K562 (cell line): ENCODE measurements around the gene NOL4L. TPM values are rescaled to one million over a fixed set of nuclear protein-coding genes. Genes with fewer than 3 reads are reported as not detected.

ENCODE experiments used
- ARHGAP35 ChIP-seq: fragments of 450-650 bp; IDR thresholded peaks from 2 replicates; pipeline ENCODE4 v1.6.1; 2018; ENCODE audit not compliant: partially characterized antibody
- FOSL1 ChIP-seq: fragments of 200-800 bp; sonication (Bioruptor generic); conservative IDR thresholded peaks from 2 replicates; pipeline ENCODE4 v1.6.1; 2016; ENCODE audit warnings: missing genetic modification characterization, missing compliant biosample characterization
- KDM4B ChIP-seq, 2 experiments: fragments of 450-650 bp in 1 of 2; sonication (generic) in 1 of 2; IDR thresholded peaks; 2 replicates each; pipeline ENCODE4 v1.6.1; 2016 to 2017; ENCODE audit warnings: borderline replicate concordance in 2 of 2, antibody characterized with exemption in 1 of 2, low read depth in 1 of 2, mild to moderate bottlenecking in 1 of 2
- MCM3 ChIP-seq: fragments of 450-650 bp; IDR thresholded peaks from 2 replicates; pipeline ENCODE4 v1.6.1; 2016
- NEUROD1 ChIP-seq: fragments of 150-350 bp; IDR thresholded peaks from 2 replicates; pipeline ENCODE4 v1.6.1; 2014; ENCODE audit warnings: borderline replicate concordance, low read length, low read depth; ENCODE audit not compliant: partially characterized antibody
- NFIX ChIP-seq: fragments of 250-450 bp; sonication (Bioruptor Pico); IDR thresholded peaks from 2 replicates; pipeline ENCODE4 v1.4.0; 2020; ENCODE audit warnings: low read depth, mild to moderate bottlenecking, moderate library complexity
- NR2C2 ChIP-seq, 2 experiments: fragments of 200-800 bp in 1 of 2; sonication (Bioruptor generic) in 1 of 2; sonication (generic) in 1 of 2; formaldehyde crosslinking in 1 of 2; IDR thresholded peaks; 2 replicates each; pipeline versions ENCODE4 v1.6.1 to v1.8.0; 2016 to 2022; ENCODE audit warnings: mild to moderate bottlenecking in 1 of 2, missing compliant biosample characterization in 1 of 2, missing genetic modification characterization in 1 of 2, missing genetic modification reagents in 1 of 2
- POLR2G ChIP-seq: fragments of 200-400 bp; formaldehyde crosslinking; IDR thresholded peaks from 2 replicates; pipeline ENCODE4 v1.6.1; 2017; ENCODE audit warnings: low read depth, mild to moderate bottlenecking, antibody characterized with exemption, low read length, moderate library complexity
- RNF2 ChIP-seq: sonication (generic); IDR thresholded peaks from 2 replicates; pipeline ENCODE4 v1.6.1; 2016
- SAP30 ChIP-seq: fragments of 200-600 bp; sonication (generic); IDR thresholded peaks from 2 replicates; pipeline ENCODE4 v1.6.1; 2012; ENCODE audit warnings: borderline replicate concordance, low read depth, mild to moderate bottlenecking, moderate library complexity, low read length, control low read depth, inconsistent platforms; ENCODE audit not compliant: insufficient read depth, poor library complexity, severe bottlenecking
- SMARCA4 ChIP-seq: fragments of 450-650 bp; IDR thresholded peaks from 2 replicates; pipeline ENCODE4 v1.6.1; 2016
- SNRNP70 ChIP-seq: fragments of 200-400 bp; formaldehyde crosslinking; optimal IDR thresholded peaks from 2 replicates; pipeline ENCODE3; 2017; ENCODE audit warnings: low read depth, low read length
- STAT5A ChIP-seq: IDR thresholded peaks from 2 replicates; pipeline ENCODE4 v1.6.1; 2012; ENCODE audit warnings: low read length, inconsistent platforms, borderline replicate concordance
- TEAD1 ChIP-seq, 2 experiments: fragments of 450-650 bp in 1 of 2; sonication (generic) in 1 of 2; formaldehyde crosslinking; IDR thresholded peaks; 2 replicates each; pipeline versions ENCODE4 v1.4.0 to v1.8.0; 2020 to 2022; ENCODE audit warnings: mild to moderate bottlenecking in 2 of 2, missing genetic modification reagents in 1 of 2
- ZBTB7A ChIP-seq: IDR thresholded peaks from 2 replicates; pipeline ENCODE4 v1.6.1; 2011; ENCODE audit warnings: low read depth, mild to moderate bottlenecking, low read length, moderate library complexity, borderline replicate concordance; ENCODE audit not compliant: control insufficient read depth
- ZC3H4 ChIP-seq: sonication (generic); formaldehyde crosslinking; IDR thresholded peaks from 2 replicates; pipeline ENCODE4 v1.9.0; 2021; ENCODE audit warnings: missing genetic modification reagents, borderline replicate concordance
- ZFX ChIP-seq: sonication (generic); formaldehyde crosslinking; IDR thresholded peaks from 2 replicates; pipeline ENCODE4 v1.8.0; 2022; ENCODE audit warnings: mild to moderate bottlenecking, missing genetic modification reagents, moderate library complexity
- ZSCAN32 ChIP-seq: fragments of 450-650 bp; formaldehyde crosslinking; IDR thresholded peaks from 2 replicates; pipeline ENCODE4 v1.4.0; 2020; ENCODE audit warnings: mild to moderate bottlenecking, moderate library complexity
- polyA plus RNA-seq, 8 experiments: library from polyadenylated mRNA; depleted of rRNA in 4 of 8; stranded (reverse) in 5 of 8; unstranded in 3 of 8; fragments of >200 nt; fragmentation: Nextera tagmentation in 2 of 8; fragmentation: Illumina TruSeq in 1 of 8; extraction: Ambion mirVana in 2 of 8; extraction: Trizol in 1 of 8; gene quantifications; 2 replicates each; pipeline versions ENCODE4 v1.2.1 to v1.2.3, GENCODE V29; 2011 to 2014; ENCODE audit warnings: inconsistent platforms in 1 of 8, missing spikeins in 1 of 8
- total RNA-seq, 7 experiments: library from RNA; depleted of rRNA in 6 of 7; stranded (reverse); fragments of >200 nt in 6 of 7; fragmentation: Illumina TruSeq in 2 of 7; extraction: Trizol in 2 of 7; gene quantifications; 2 replicates each; pipeline versions ENCODE4 v1.2.1 to v1.2.3, GENCODE V29; 2011 to 2021; ENCODE audit warnings: low replicate concordance in 1 of 7
- TF ChIP-seq, protein P1 (sequence below): fragments of 250-450 bp; sonication (Bioruptor Pico); IDR thresholded peaks from 2 replicates; pipeline ENCODE4 v1.4.0; 2020; ENCODE audit warnings: mild to moderate bottlenecking, moderate library complexity
- TF ChIP-seq, protein P2 (sequence below): sonication (generic); formaldehyde crosslinking; IDR thresholded peaks from 2 replicates; pipeline ENCODE4 v1.8.0; 2022; ENCODE audit warnings: mild to moderate bottlenecking, missing genetic modification reagents

The NOL4L gene
- total and polyA plus RNA-seq, 9 of the 15 experiments (the other 6 are each of a cell fraction or from before 2014, with no cell fraction given), result 5.1 to 36.2 (median 13.6) TPM

- TF ChIP-seq, protein P1, sequence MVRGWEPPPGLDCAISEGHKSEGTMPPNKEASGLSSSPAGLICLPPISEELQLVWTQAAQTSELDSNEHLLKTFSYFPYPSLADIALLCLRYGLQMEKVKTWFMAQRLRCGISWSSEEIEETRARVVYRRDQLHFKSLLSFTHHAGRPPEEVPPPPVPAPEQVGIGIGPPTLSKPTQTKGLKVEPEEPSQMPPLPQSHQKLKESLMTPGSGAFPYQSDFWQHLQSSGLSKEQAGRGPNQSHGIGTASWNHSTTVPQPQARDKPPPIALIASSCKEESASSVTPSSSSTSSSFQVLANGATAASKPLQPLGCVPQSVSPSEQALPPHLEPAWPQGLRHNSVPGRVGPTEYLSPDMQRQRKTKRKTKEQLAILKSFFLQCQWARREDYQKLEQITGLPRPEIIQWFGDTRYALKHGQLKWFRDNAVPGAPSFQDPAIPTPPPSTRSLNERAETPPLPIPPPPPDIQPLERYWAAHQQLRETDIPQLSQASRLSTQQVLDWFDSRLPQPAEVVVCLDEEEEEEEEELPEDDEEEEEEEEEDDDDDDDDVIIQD (CRISPR knock-in tag), result 0 out of 2 replicates have a peak, but pooled peaks have one; percentile 2
- TF ChIP-seq SAP30, result peak; percentile 19
- no peak for TF ChIP-seq NEUROD1
- TF ChIP-seq ZFX (CRISPR knock-in tag), result peak; percentile 72
- TF ChIP-seq ZC3H4 (CRISPR knock-in tag), result peak; percentile 86; the same call in 1 of the 2 replicates
- TF ChIP-seq SNRNP70, result peak; percentile 61
- 0 out of 4 replicates have a peak, but pooled peaks of 1 of the 2 experiments have one; percentile 32 for TF ChIP-seq KDM4B (IDR thresholded peaks at IDR 0.05; ENCODE audit: borderline replicate concordance in 2 of 2, low read depth in 1 of 2)
- TF ChIP-seq POLR2G, result peak; percentile 81
- TF ChIP-seq NFIX (CRISPR knock-in tag), result no peak
- peak; percentile 61; the same call in 1 of the 2 replicates for TF ChIP-seq ZBTB7A
- TF ChIP-seq RNF2, result peak; percentile 51; the same call in 1 of the 2 replicates
- no peak for TF ChIP-seq ARHGAP35
- peak in 1 of 2 experiments; percentile 57; a peak in 1 of 4 replicates for TF ChIP-seq TEAD1 (CRISPR knock-in tag; IDR thresholded peaks at IDR 0.05)
- 0 out of 2 replicates have a peak, but pooled peaks have one; percentile 1 for TF ChIP-seq FOSL1 (tag)
- no peak for TF ChIP-seq ZSCAN32 (CRISPR knock-in tag)
- no peak for TF ChIP-seq MCM3
- TF ChIP-seq NR2C2 (CRISPR knock-in tag; IDR thresholded peaks at IDR 0.05), result no peak
- peak; percentile 41 for TF ChIP-seq NR2C2 (tag; IDR thresholded peaks at IDR 0.05)
- no peak for TF ChIP-seq SMARCA4
- TF ChIP-seq STAT5A, result no peak
- TF ChIP-seq, protein P2, sequence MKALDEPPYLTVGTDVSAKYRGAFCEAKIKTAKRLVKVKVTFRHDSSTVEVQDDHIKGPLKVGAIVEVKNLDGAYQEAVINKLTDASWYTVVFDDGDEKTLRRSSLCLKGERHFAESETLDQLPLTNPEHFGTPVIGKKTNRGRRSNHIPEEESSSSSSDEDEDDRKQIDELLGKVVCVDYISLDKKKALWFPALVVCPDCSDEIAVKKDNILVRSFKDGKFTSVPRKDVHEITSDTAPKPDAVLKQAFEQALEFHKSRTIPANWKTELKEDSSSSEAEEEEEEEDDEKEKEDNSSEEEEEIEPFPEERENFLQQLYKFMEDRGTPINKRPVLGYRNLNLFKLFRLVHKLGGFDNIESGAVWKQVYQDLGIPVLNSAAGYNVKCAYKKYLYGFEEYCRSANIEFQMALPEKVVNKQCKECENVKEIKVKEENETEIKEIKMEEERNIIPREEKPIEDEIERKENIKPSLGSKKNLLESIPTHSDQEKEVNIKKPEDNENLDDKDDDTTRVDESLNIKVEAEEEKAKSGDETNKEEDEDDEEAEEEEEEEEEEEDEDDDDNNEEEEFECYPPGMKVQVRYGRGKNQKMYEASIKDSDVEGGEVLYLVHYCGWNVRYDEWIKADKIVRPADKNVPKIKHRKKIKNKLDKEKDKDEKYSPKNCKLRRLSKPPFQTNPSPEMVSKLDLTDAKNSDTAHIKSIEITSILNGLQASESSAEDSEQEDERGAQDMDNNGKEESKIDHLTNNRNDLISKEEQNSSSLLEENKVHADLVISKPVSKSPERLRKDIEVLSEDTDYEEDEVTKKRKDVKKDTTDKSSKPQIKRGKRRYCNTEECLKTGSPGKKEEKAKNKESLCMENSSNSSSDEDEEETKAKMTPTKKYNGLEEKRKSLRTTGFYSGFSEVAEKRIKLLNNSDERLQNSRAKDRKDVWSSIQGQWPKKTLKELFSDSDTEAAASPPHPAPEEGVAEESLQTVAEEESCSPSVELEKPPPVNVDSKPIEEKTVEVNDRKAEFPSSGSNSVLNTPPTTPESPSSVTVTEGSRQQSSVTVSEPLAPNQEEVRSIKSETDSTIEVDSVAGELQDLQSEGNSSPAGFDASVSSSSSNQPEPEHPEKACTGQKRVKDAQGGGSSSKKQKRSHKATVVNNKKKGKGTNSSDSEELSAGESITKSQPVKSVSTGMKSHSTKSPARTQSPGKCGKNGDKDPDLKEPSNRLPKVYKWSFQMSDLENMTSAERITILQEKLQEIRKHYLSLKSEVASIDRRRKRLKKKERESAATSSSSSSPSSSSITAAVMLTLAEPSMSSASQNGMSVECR, result peak; percentile 71; the same call in 1 of the 2 replicates
Measured at GRCh38 chr20:32631933-32632460, 46.9 kb upstream of the NOL4L start (continued).
